GM21717 (cell line): ENCODE data around the gene INSYN1.
"Not testable (repeated sequence)": the region's sequence is repeated elsewhere in the genome, so short reads cannot be mapped to it uniquely, and the experiment has no call there.

Source experiments
- ATAC-seq: cut with Tn5 transposase; IDR thresholded peaks from one replicate; pipeline ENCODE4 v1.9.1; 2021; ENCODE audit warnings: mild to moderate bottlenecking, moderate library complexity; ENCODE audit not compliant: unreplicated experiment

Gene INSYN1

GRCh38 chr15:73750438-73750837 is 2.7 kb downstream of the INSYN1 start:
- ATAC-seq, result no peak

GRCh38 chr15:73749971-73750370 is 3.2 kb downstream of the INSYN1 start:
- no peak for ATAC-seq

GRCh38 chr15:73749533-73749932 is 3.6 kb downstream of the INSYN1 start:
- no peak for ATAC-seq

- no peak for ATAC-seq
Measured at GRCh38 chr15:73748730-73749129, 4.4 kb downstream of the INSYN1 start.

- no peak for ATAC-seq
Measured at GRCh38 chr15:73747847-73748590, 5.1 kb downstream of the INSYN1 start.

GRCh38 chr15:73746883-73747282 is 6.3 kb downstream of the INSYN1 start:
- ATAC-seq, result no peak

- ATAC-seq, result no peak
Measured at GRCh38 chr15:73746261-73746660, 6.9 kb downstream of the INSYN1 start.

GRCh38 chr15:73745073-73745472 is 8.1 kb downstream of the INSYN1 start:
- ATAC-seq, result no peak

- ATAC-seq, result no peak
Measured at GRCh38 chr15:73744293-73744692, 8.9 kb downstream of the INSYN1 start.

- no peak for ATAC-seq
Measured at GRCh38 chr15:73741321-73741836, 11.8 kb downstream of the INSYN1 start.

GRCh38 chr15:73740152-73741048 is 12.8 kb downstream of the INSYN1 start:
- ATAC-seq, result no peak

GRCh38 chr15:73737535-73737934 is 15.6 kb downstream of the INSYN1 start:
- ATAC-seq, result no peak

- no peak for ATAC-seq
Measured at GRCh38 chr15:73732930-73733329, 20.2 kb downstream of the INSYN1 start.

- ATAC-seq, result not testable (repeated sequence)
Measured at GRCh38 chr15:73732051-73732450, 21.1 kb downstream of the INSYN1 start.

GRCh38 chr15:73727330-73727976 is 25.7 kb downstream of the INSYN1 start:
- ATAC-seq, result no peak

GRCh38 chr15:73724212-73724611 is 28.9 kb downstream of the INSYN1 start:
- no peak for ATAC-seq

- ATAC-seq, result no peak
Measured at GRCh38 chr15:73723191-73723590, 30.0 kb downstream of the INSYN1 start.

GRCh38 chr15:73722425-73722824 is 30.7 kb downstream of the INSYN1 start:
- no peak for ATAC-seq

- no peak for ATAC-seq
Measured at GRCh38 chr15:73718694-73719093, 34.5 kb downstream of the INSYN1 start.

GRCh38 chr15:73717802-73718201 is 35.3 kb downstream of the INSYN1 start:
- ATAC-seq, result no peak

- ATAC-seq, result no peak
Measured at GRCh38 chr15:73717206-73717605, 35.9 kb downstream of the INSYN1 start.
